ENCODE results near the gene FOXC1. TPM values are rescaled to one million over a fixed set of nuclear protein-coding genes. Genes with fewer than 3 reads are reported as not detected.

Gene FOXC1
- polyA plus RNA-seq, 1 experiment: 7.8 TPM

GRCh38 chr6:1613688-1614447 is 4.2 kb downstream of the FOXC1 start:
- peaks cover 5% of the 10 kb centered on the region; the same call in 1 of the 2 replicates for H3K36me3 ChIP-seq (ENCODE audit: control insufficient read depth, insufficient read depth, low read length)
- H3K27me3 ChIP-seq (ENCODE audit: control insufficient read depth, insufficient read depth, low read length): no peaks in the 10 kb centered on the region
- TF ChIP-seq, protein P1, sequence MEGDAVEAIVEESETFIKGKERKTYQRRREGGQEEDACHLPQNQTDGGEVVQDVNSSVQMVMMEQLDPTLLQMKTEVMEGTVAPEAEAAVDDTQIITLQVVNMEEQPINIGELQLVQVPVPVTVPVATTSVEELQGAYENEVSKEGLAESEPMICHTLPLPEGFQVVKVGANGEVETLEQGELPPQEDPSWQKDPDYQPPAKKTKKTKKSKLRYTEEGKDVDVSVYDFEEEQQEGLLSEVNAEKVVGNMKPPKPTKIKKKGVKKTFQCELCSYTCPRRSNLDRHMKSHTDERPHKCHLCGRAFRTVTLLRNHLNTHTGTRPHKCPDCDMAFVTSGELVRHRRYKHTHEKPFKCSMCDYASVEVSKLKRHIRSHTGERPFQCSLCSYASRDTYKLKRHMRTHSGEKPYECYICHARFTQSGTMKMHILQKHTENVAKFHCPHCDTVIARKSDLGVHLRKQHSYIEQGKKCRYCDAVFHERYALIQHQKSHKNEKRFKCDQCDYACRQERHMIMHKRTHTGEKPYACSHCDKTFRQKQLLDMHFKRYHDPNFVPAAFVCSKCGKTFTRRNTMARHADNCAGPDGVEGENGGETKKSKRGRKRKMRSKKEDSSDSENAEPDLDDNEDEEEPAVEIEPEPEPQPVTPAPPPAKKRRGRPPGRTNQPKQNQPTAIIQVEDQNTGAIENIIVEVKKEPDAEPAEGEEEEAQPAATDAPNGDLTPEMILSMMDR (IDR thresholded peaks at IDR 0.05; ENCODE audit: insufficient read depth, low read depth, low read length): no peak
- POLR2A ChIA-PET: interaction anchor here (0.5 kb wide), 1 partner anchor 303 kb away, joined by 3 read pairs; no protein-coding TSS in a partner anchor
- DNase-seq (ENCODE audit: low read depth): no peak
- H3K4me3 ChIP-seq (ENCODE audit: low read depth, low read length): peak overlapping the region; percentile 87
- CTCF ChIA-PET: interaction anchor here (0.6 kb wide), 1 partner anchor 219 kb away, joined by 3 read pairs; no protein-coding TSS in a partner anchor

DNA sequence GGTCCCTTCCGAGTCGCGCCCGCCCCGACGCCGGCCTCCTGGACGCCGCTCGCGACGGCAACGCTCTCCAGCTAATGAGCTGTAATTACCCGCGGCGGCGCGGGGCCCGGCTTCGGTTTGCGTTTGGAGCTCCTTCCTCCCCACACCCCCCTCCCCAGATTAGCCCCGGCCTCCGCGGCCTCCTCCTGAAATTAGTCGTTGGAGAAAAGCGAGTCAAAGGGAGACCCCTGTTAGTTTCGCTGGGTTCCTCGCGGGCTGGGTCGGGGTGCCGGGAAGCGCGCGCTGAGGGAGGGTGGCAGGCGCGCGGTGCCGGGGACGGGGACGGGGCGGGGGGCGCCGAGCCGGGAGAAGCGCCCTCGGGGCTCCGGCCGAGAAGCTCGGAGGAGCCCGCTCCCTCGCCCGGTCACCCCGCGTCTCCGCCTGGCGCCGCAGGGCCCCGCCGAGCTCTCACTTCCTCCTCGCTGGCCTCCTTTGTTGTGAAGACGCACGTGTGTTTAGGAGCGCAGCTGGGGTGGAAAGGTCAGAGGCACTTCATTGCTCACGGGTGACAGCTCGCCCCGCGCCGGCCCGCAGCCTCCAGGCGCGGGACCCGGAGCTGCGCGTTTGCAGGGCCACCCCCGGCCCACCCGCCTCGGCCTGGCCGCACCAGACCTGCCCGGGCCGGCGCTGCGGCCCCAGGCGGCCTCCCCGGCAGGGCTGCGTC is 4.9 kb downstream of the FOXC1 start:
- Histone ChIP-seq H3K36me3 (ENCODE audit: control insufficient read depth, insufficient read depth, low read length) (peaks cover 6% of the 10 kb centered on the region), H3K4me3 (ENCODE audit: low read depth, low read length) (peak overlapping the region; percentile 87), H3K27me3 (ENCODE audit: control insufficient read depth, insufficient read depth, low read length) (no peaks in the 10 kb centered on the region)
- ChIA-PET POLR2A (interaction anchor here (0.5 kb wide), 1 partner anchor 302 kb away, joined by 3 read pairs; no protein-coding TSS in a partner anchor), CTCF (interaction anchor here (0.6 to 1.2 kb wide), 4 partner anchors 18 to 1020 kb away, joined by 3 read pairs; no protein-coding TSS in a partner anchor)
- no peak for DNase-seq (ENCODE audit: low read depth)
- TF ChIP-seq, protein P1 (IDR thresholded peaks at IDR 0.05; ENCODE audit: insufficient read depth, low read depth, low read length): no peak

DNA sequence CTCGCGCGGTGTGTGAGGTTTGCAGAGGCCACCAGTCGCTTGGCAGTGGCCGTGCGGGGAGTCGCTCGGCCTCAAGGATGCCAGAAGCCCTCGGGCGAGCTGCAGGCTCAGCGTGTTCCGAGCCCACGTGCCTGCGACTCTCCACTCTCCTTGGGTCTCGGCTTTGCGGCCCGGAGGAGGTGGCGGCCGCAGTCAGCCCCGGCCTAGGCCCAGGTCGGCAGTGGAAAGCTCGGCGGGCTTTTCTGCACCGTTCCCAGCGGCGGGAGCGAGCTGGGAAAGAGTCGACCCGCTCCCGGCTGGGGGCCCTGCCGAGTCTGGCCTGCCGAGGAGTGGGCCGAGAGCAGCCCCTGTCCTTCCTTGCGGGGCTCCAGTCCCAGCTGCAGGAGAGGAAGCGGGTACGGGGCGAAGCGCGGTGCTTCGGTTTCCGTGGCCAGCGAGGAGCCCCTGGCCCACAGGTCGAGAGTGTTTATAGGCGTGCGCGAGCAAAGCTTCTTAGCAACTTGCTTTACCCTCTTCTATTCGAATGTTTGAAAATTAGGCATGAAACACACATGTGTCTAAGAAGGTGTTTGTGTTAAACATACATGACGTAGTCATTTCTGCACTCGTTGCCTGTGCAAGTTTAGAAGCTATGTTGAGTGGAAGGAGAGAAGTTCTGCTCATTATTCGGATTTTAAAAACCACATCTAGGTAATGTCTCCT is 5.6 kb downstream of the FOXC1 start:
- TF ChIP-seq, protein P1 (IDR thresholded peaks at IDR 0.05; ENCODE audit: insufficient read depth, low read depth, low read length): no peak
- DNase-seq (ENCODE audit: low read depth): no peak
- no peak overlapping the region for H3K4me3 ChIP-seq (ENCODE audit: low read depth, low read length)
- POLR2A ChIA-PET: no interaction called here
- H3K27me3 ChIP-seq (ENCODE audit: control insufficient read depth, insufficient read depth, low read length): no peaks in the 10 kb centered on the region
- CTCF ChIA-PET: interaction anchor here (1.0 to 1.2 kb wide), 3 partner anchors 19 to 1020 kb away, joined by 3 read pairs; no protein-coding TSS in a partner anchor
- H3K36me3 ChIP-seq (ENCODE audit: control insufficient read depth, insufficient read depth, low read length): peaks cover 6% of the 10 kb centered on the region

DNA sequence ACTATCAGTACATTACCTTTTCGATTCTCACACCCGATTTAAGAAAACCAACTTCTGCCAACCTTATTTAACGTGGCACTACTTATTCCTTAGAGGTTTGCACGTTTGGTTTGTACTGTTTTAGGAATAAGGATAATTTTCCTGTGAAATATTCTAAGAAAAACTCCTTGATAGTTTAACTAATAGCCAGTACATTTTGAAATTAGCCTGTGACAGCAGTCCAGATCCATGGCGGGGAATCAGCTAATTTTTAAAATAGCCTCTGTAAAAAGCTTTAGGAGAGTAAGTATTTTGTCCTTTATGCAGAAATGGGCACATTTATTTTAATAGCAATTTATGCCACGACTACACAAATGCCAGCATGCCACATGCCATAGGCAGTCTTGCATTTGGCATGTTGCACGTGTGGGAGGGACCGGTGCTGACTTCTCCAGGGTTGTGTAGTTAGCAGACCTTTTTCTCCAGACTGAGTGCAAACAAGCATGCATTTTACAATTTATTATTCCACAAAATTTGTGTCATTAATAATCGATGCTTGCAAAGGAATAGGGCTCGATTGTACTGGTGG is 6.2 kb downstream of the FOXC1 start:
- POLR2A ChIA-PET: no interaction called here
- no peak for DNase-seq (ENCODE audit: low read depth)
- Histone ChIP-seq H3K4me3 (ENCODE audit: low read depth, low read length) (no peak overlapping the region), H3K27me3 (ENCODE audit: control insufficient read depth, insufficient read depth, low read length) (no peaks in the 10 kb centered on the region), H3K36me3 (ENCODE audit: control insufficient read depth, insufficient read depth, low read length) (peaks cover 6% of the 10 kb centered on the region)
- CTCF ChIA-PET: interaction anchor here (1.1 to 1.2 kb wide), 2 partner anchors 20 to 1019 kb away, joined by 3 read pairs; no protein-coding TSS in a partner anchor
- TF ChIP-seq, protein P1 (IDR thresholded peaks at IDR 0.05; ENCODE audit: insufficient read depth, low read depth, low read length): no peak
